Measurements from ENCODE around the gene CCR7. TPM values are rescaled to one million over a fixed set of nuclear protein-coding genes. Genes with fewer than 3 reads are reported as not detected.
A peak's percentile ranks its signal among the peaks of the same experiment; 100 is the strongest.

Gene CCR7
- total RNA-seq, 1 experiment from 2014 or later = 0.57 TPM

GRCh38 chr17:40511136-40511535, 54.1 kb downstream of the CCR7 start:
- ChIA-PET CTCF (no interaction called here), POLR2A (interaction anchor here (0.6 kb wide), 1 partner anchor 235 kb away, joined by 4 read pairs; no protein-coding TSS in a partner anchor)
- Mint-ChIP-seq H3K9me3 (no peaks in the 10 kb centered on the region), H3K4me1 (peaks cover 20% of the 10 kb centered on the region), H3K36me3 (no peaks in the 10 kb centered on the region), H3K27me3 (ENCODE audit: low read depth) (no peaks in the 10 kb centered on the region), H3K27ac (no peak overlapping the region), H3K4me3 (no peak overlapping the region)
- ATAC-seq (no peak), DNase-seq (ENCODE audit: low spot score) (no peak)
- TF ChIP-seq USF1 (CRISPR knock-in tag; IDR thresholded peaks at IDR 0.05) = no peak
- no peak for TF ChIP-seq PRRX2 (CRISPR knock-in tag; IDR thresholded peaks at IDR 0.05)
- no peak for TF ChIP-seq PRDM15 (CRISPR knock-in tag; IDR thresholded peaks at IDR 0.05)
- no peak for TF ChIP-seq ATF2 (CRISPR knock-in tag; IDR thresholded peaks at IDR 0.05; ENCODE audit: borderline replicate concordance, low read depth)
- TF ChIP-seq ZNF396 (CRISPR knock-in tag; IDR thresholded peaks at IDR 0.05; ENCODE audit: borderline replicate concordance) = no peak
- no peak for TF ChIP-seq HMGXB4 (CRISPR knock-in tag; IDR thresholded peaks at IDR 0.05)

GRCh38 chr17:40510328-40510648, 55.0 kb downstream of the CCR7 start:
- ATAC-seq (no peak), DNase-seq (ENCODE audit: low spot score) (no peak)
- no peaks in the 10 kb centered on the region for H3K36me3 Mint-ChIP-seq
- H3K9me3 Mint-ChIP-seq = no peaks in the 10 kb centered on the region
- no peaks in the 10 kb centered on the region; the same call in 1 of the 2 replicates for H3K27me3 Mint-ChIP-seq (ENCODE audit: low read depth)
- no peak for TF ChIP-seq ZNF671 (CRISPR knock-in tag; IDR thresholded peaks at IDR 0.05)
- TF ChIP-seq ZNF423 (CRISPR knock-in tag; IDR thresholded peaks at IDR 0.05) = peak; percentile 29; the same call in 1 of the 2 replicates
- ChIA-PET POLR2A (no interaction called here), CTCF (interaction anchor here (0.6 kb wide), 1 partner anchor 34 kb away, joined by 3 read pairs; no protein-coding TSS in a partner anchor)
- peaks cover 17% of the 10 kb centered on the region for H3K4me1 Mint-ChIP-seq
- no peak overlapping the region for H3K4me3 Mint-ChIP-seq
- H3K27ac Mint-ChIP-seq = no peak overlapping the region

GRCh38 chr17:40509626-40510327, 55.5 kb downstream of the CCR7 start:
- CTCF ChIA-PET = interaction anchor here (0.6 kb wide), 1 partner anchor 34 kb away, joined by 3 read pairs; no protein-coding TSS in a partner anchor
- Mint-ChIP-seq H3K4me3 (no peak overlapping the region), H3K27me3 (ENCODE audit: low read depth) (no peaks in the 10 kb centered on the region; the same call in 1 of the 2 replicates), H3K27ac (no peak overlapping the region), H3K36me3 (no peaks in the 10 kb centered on the region), H3K9me3 (no peaks in the 10 kb centered on the region), H3K4me1 (peaks cover 17% of the 10 kb centered on the region)
- no peak for ATAC-seq
- DNase-seq (ENCODE audit: low spot score) = no peak
- POLR2A ChIA-PET = no interaction called here
- TF ChIP-seq ZNF121 (CRISPR knock-in tag; IDR thresholded peaks at IDR 0.05) (no peak), USF2 (CRISPR knock-in tag; IDR thresholded peaks at IDR 0.05) (no peak), SOX15 (CRISPR knock-in tag; IDR thresholded peaks at IDR 0.05) (no peak), CTCF (IDR thresholded peaks at IDR 0.05) (no peak), ZNF671 (CRISPR knock-in tag; IDR thresholded peaks at IDR 0.05) (no peak), NR1H2 (CRISPR knock-in tag; IDR thresholded peaks at IDR 0.05) (no peak), FOXJ3 (CRISPR knock-in tag; IDR thresholded peaks at IDR 0.05; ENCODE audit: borderline replicate concordance) (no peak), ZNF416 (CRISPR knock-in tag; IDR thresholded peaks at IDR 0.05) (no peak), CREB1 (CRISPR knock-in tag; IDR thresholded peaks at IDR 0.05) (no peak), GABPB1 (CRISPR knock-in tag; IDR thresholded peaks at IDR 0.05) (no peak), EMX1 (CRISPR knock-in tag; IDR thresholded peaks at IDR 0.05) (no peak), MAX (CRISPR knock-in tag; IDR thresholded peaks at IDR 0.05) (no peak), E2F4 (CRISPR knock-in tag; IDR thresholded peaks at IDR 0.05; ENCODE audit: borderline replicate concordance, low read depth) (no peak)
